ENCODE measurements around the gene OR5C1. TPM values are rescaled to one million over a fixed set of nuclear protein-coding genes. Genes with fewer than 3 reads are reported as not detected.

Gene OR5C1
- not detected in 2 replicates for total RNA-seq

GRCh38 chr9:122788831-122789230 is at the start of gene OR5C1:
TSS of gene OR5C1 (plus strand) at chr9:122788933. CDS start at chr9:122788933, 0 bp downstream.

GRCh38 chr9:122742003-122742402 is 46.7 kb upstream of the OR5C1 start, which contains the start of gene OR1L6:
TSS of gene OR1L6 (plus strand) at chr9:122742303. CDS start at chr9:122749848, 7,545 bp downstream.

GRCh38 chr9:122800066-122801060 is 11.6 kb downstream of the OR5C1 start, which contains the start of gene OR1K1:
TSS of gene OR1K1 (plus strand) at chr9:122800123. CDS start at chr9:122800123, 0 bp downstream.

Other genes with a start within 250 kb of the OR5C1 start
- 0.13 TPM in 1 of 2 replicates, not detected in the other for gene OR1N2, start 235.8 kb upstream of the OR5C1 start, total RNA-seq
- 0.12 and 0.13 TPM in 2 replicates for gene OR1L8, start 205.5 kb upstream of the OR5C1 start, total RNA-seq
- gene OR1Q1, start 174.2 kb upstream of the OR5C1 start, total RNA-seq, result 0.26 TPM in 1 of 2 replicates, not detected in the other
- 0.06 and 0.26 TPM in 2 replicates for gene OR1B1, start 131.3 kb upstream of the OR5C1 start, total RNA-seq
- not detected in 2 replicates for gene OR1L1, start 127.2 kb upstream of the OR5C1 start, total RNA-seq
- not detected in 2 replicates for gene OR1L3, start 113.8 kb upstream of the OR5C1 start, total RNA-seq
- not detected in 2 replicates for gene OR1L4, start 64.9 kb upstream of the OR5C1 start, total RNA-seq
- not detected in 2 replicates for gene OR1L6, start 46.6 kb upstream of the OR5C1 start, total RNA-seq
- gene OR1K1, start 11.2 kb downstream of the OR5C1 start, total RNA-seq, result not detected in 2 replicates
- gene PDCL, start 39.7 kb downstream of the OR5C1 start, total RNA-seq, result 43.9 and 51.5 TPM in 2 replicates
- 50.6 and 60.5 TPM in 2 replicates for gene RC3H2, start 116.4 kb downstream of the OR5C1 start, total RNA-seq
- 13.1 and 13.5 TPM in 2 replicates for gene ZBTB6, start 124.4 kb downstream of the OR5C1 start, total RNA-seq
- 2.9 and 3.3 TPM in 2 replicates for gene ZBTB26, start 142.6 kb downstream of the OR5C1 start, total RNA-seq
- gene RABGAP1, start 152.1 kb downstream of the OR5C1 start, total RNA-seq, result 35.7 and 45.3 TPM in 2 replicates
- 0.87 and 1.1 TPM in 2 replicates for gene GPR21, start 244.7 kb downstream of the OR5C1 start, total RNA-seq